RWPE2 (cell line): ENCODE results near the gene VAX1.
"Not testable (repeated sequence)": the region's sequence is repeated elsewhere in the genome, so short reads cannot be mapped to it uniquely, and the experiment has no call there.

Experiments used
- ATAC-seq: fragments of 200-7000 bp; cut with Tn5 transposase; 3 replicates; pipeline ENCODE4 v1.9.1; 2021; ENCODE audit warnings: low read depth
- DNase-seq: peaks from one replicate; pipeline ENCODE4 v3.0.0-alpha.2; 2020; ENCODE audit warnings: low spot score
- H3K27ac ChIP-seq: fragments of 450-650 bp; 2 replicates; pipeline ENCODE4 v1.5.1; 2017; ENCODE audit warnings: mild to moderate bottlenecking; ENCODE audit not compliant: poor library complexity, severe bottlenecking
- H3K27me3 ChIP-seq: fragments of 250-450 bp; sonication (Bioruptor Pico); 2 replicates; pipeline ENCODE4 v1.5.1; 2021; ENCODE audit warnings: mild to moderate bottlenecking, moderate library complexity; ENCODE audit not compliant: insufficient read depth, poor library complexity, severe bottlenecking
- H3K36me3 ChIP-seq: fragments of 250-450 bp; sonication (Bioruptor Pico); 2 replicates; pipeline ENCODE4 v1.5.1; 2020; ENCODE audit warnings: low read depth, mild to moderate bottlenecking, moderate library complexity
- H3K4me1 ChIP-seq: fragments of 250-450 bp; sonication (Bioruptor Pico); 2 replicates; pipeline ENCODE4 v1.5.1; 2021; ENCODE audit warnings: mild to moderate bottlenecking, moderate library complexity; ENCODE audit not compliant: insufficient read depth, poor library complexity, severe bottlenecking
- H3K4me3 ChIP-seq: fragments of 250-450 bp; sonication (Bioruptor Pico); 2 replicates; pipeline ENCODE4 v1.5.1; 2021; ENCODE audit warnings: mild to moderate bottlenecking, moderate library complexity; ENCODE audit not compliant: severe bottlenecking
- H3K9me3 ChIP-seq: fragments of 250-450 bp; sonication (Bioruptor Pico); 2 replicates; pipeline ENCODE4 v1.5.1; 2021; ENCODE audit warnings: mild to moderate bottlenecking, moderate library complexity; ENCODE audit not compliant: severe bottlenecking
- CTCF ChIP-seq: fragments of 450-650 bp; IDR thresholded peaks from one replicate; pipeline ENCODE4 v1.5.1; 2017; ENCODE audit warnings: mild to moderate bottlenecking, moderate library complexity; ENCODE audit not compliant: poor library complexity, severe bottlenecking

VAX1 gene

GRCh38 chr10:117090834-117091233, 47.2 kb downstream of the VAX1 start:
- Histone ChIP-seq H3K36me3 (no peaks in the 10 kb centered on the region), H3K27me3 (no peaks in the 10 kb centered on the region), H3K27ac (no peak overlapping the region), H3K9me3 (no peaks in the 10 kb centered on the region), H3K4me1 (peaks cover 8% of the 10 kb centered on the region), H3K4me3 (no peak overlapping the region)
- no peak for DNase-seq
- TF ChIP-seq CTCF, result no peak
- no peak for ATAC-seq

GRCh38 chr10:117087521-117087920, 50.5 kb downstream of the VAX1 start:
- DNase-seq, result no peak
- Histone ChIP-seq H3K36me3 (no peaks in the 10 kb centered on the region), H3K27ac (no peak overlapping the region), H3K4me3 (no peak overlapping the region), H3K4me1 (peaks cover 8% of the 10 kb centered on the region), H3K9me3 (no peaks in the 10 kb centered on the region), H3K27me3 (no peaks in the 10 kb centered on the region)
- no peak for ATAC-seq
- no peak for TF ChIP-seq CTCF

- Histone ChIP-seq H3K9me3 (no peaks in the 10 kb centered on the region), H3K27ac (no peak overlapping the region), H3K36me3 (no peaks in the 10 kb centered on the region), H3K4me3 (no peak overlapping the region), H3K27me3 (no peaks in the 10 kb centered on the region), H3K4me1 (peaks cover 8% of the 10 kb centered on the region)
- ATAC-seq, result peak; percentile 70
- no peak for TF ChIP-seq CTCF
- no peak for DNase-seq
These were observed 51.5 kb downstream of the VAX1 start for GRCh38 chr10:117086546-117086945.

- H3K4me3 ChIP-seq, ATAC-seq, H3K9me3 ChIP-seq, DNase-seq, H3K27ac ChIP-seq, H3K4me1 ChIP-seq, H3K27me3 ChIP-seq, H3K36me3 ChIP-seq: not testable (repeated sequence)
These were observed 53.4 kb downstream of the VAX1 start for GRCh38 chr10:117084421-117085246.
